ENCODE measurements around the gene TBCE. TPM values are rescaled to one million over a fixed set of nuclear protein-coding genes. Genes with fewer than 3 reads are reported as not detected.

TBCE gene
- polyA plus RNA-seq, 1 donor from 2014 or later: 72.9 TPM

DNA sequence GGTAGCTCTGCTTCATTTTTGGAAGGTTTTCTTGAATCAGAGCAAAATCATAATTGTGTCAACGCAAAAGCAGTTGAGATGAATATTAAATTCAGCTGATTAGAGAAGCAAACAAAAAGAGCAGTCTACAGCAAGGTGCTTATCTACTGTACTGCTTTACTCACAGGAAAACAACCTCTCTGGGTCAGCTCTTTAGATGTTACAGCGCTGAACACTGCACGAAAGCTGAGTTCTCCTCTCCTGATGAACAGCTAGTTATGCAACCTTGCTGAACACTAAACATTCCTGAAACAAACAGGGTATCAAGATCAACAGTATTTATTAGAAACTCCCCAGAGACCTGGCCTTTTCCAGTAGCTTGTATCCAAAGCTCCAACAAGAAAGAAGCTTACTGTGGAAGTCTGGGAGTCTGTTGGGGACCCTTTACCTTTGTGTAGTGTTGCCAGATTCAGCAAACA, 41.3 kb downstream of the TBCE start:
- no peaks in the 10 kb centered on the region for H3K9me2 ChIP-seq (ENCODE audit: insufficient read depth, low read length)
- H3K9me3 ChIP-seq (ENCODE audit: low read length): no peaks in the 10 kb centered on the region
- no peaks in the 10 kb centered on the region for H3K79me2 ChIP-seq (replicated peaks; ENCODE audit: insufficient read depth, low read length)
- H3K36me3 ChIP-seq (ENCODE audit: insufficient read depth, low read length): no peaks in the 10 kb centered on the region
- no peak overlapping the region for H2AFZ ChIP-seq (ENCODE audit: low read depth, low read length)
- no peak overlapping the region for H3K4me3 ChIP-seq (ENCODE audit: low read length)
- no peaks in the 10 kb centered on the region for H4K20me1 ChIP-seq (ENCODE audit: insufficient read depth)
- H3K4me2 ChIP-seq (ENCODE audit: low read length): no peak overlapping the region
- H3F3A ChIP-seq (ENCODE audit: insufficient read depth, low read length, poor library complexity, severe bottlenecking): no peaks in the 10 kb centered on the region
- no peak overlapping the region for H3K27ac ChIP-seq (ENCODE audit: low read length)
- TF ChIP-seq MXI1 (conservative IDR thresholded peaks at IDR 0.05; ENCODE audit: poor library complexity, severe bottlenecking) (no peak), EP300 (conservative IDR thresholded peaks at IDR 0.05; ENCODE audit: poor library complexity, severe bottlenecking) (no peak), POLR2AphosphoS5 (IDR thresholded peaks at IDR 0.05) (no peak), RAD21 (conservative IDR thresholded peaks at IDR 0.05) (no peak), REST (IDR thresholded peaks at IDR 0.05; ENCODE audit: borderline replicate concordance) (no peak), CTCF (IDR thresholded peaks at IDR 0.05; ENCODE audit: poor library complexity, severe bottlenecking) (no peak), TAF1 (IDR thresholded peaks at IDR 0.05; ENCODE audit: low read depth) (no peak), SMC3 (conservative IDR thresholded peaks at IDR 0.05; ENCODE audit: poor library complexity) (no peak), EZH2 (IDR thresholded peaks at IDR 0.05; ENCODE audit: borderline replicate concordance, insufficient read depth, low read length, poor library complexity, severe bottlenecking) (no peak)
- no peak overlapping the region for H3K9ac ChIP-seq (ENCODE audit: low read length)
- H3K27me3 ChIP-seq (ENCODE audit: insufficient read depth, low read depth, low read length): no peaks in the 10 kb centered on the region

DNA sequence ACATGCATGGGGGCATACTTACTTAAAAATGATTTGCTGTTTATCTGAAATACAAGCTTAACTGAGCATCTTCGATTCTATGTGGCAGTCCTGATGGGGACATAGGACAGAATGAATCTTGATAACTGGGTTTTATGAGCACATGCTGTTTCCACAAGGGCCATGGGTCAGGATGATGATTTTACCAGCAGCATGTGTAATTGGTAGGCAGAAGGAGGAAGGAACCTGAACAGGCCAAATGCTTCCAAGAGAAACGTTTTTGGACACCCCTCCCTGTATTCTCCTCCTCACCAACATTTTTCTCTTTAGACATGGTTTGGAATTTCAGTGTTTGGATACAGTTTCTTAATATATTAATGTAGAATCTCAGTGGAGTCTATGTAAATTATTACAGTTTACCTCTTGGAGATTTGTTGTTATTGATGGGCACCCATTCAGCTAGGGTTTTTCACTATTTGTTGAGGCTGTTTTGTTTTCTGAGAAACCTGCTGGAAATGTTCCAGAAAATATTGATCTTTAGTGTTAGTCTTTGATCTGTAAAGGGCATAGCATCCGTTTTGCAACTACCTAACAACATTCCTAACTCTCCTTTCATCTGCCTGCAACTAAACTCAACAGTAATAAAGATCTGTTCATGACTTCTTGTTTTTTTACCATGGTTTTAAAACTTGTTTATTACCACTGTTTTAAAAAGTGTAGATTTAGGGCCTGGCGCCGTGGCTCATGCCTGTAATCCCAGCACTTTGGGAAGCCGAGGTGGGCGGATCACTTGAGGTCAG, 42.0 kb downstream of the TBCE start:
- no peak overlapping the region for H3K4me2 ChIP-seq (ENCODE audit: low read length)
- no peaks in the 10 kb centered on the region for H3K36me3 ChIP-seq (ENCODE audit: insufficient read depth, low read length)
- H3K4me3 ChIP-seq (ENCODE audit: low read length): no peak overlapping the region
- H3F3A ChIP-seq (ENCODE audit: insufficient read depth, low read length, poor library complexity, severe bottlenecking): no peaks in the 10 kb centered on the region
- H3K27me3 ChIP-seq (ENCODE audit: insufficient read depth, low read depth, low read length): no peaks in the 10 kb centered on the region
- no peaks in the 10 kb centered on the region for H3K79me2 ChIP-seq (replicated peaks; ENCODE audit: insufficient read depth, low read length)
- H3K9me2 ChIP-seq (ENCODE audit: insufficient read depth, low read length): no peaks in the 10 kb centered on the region
- H2AFZ ChIP-seq (ENCODE audit: low read depth, low read length): no peak overlapping the region
- TF ChIP-seq POLR2AphosphoS5 (IDR thresholded peaks at IDR 0.05) (no peak), EZH2 (IDR thresholded peaks at IDR 0.05; ENCODE audit: borderline replicate concordance, insufficient read depth, low read length, poor library complexity, severe bottlenecking) (no peak), RAD21 (conservative IDR thresholded peaks at IDR 0.05) (no peak), REST (IDR thresholded peaks at IDR 0.05; ENCODE audit: borderline replicate concordance) (no peak), TAF1 (IDR thresholded peaks at IDR 0.05; ENCODE audit: low read depth) (no peak), CTCF (IDR thresholded peaks at IDR 0.05; ENCODE audit: poor library complexity, severe bottlenecking) (no peak), MXI1 (conservative IDR thresholded peaks at IDR 0.05; ENCODE audit: poor library complexity, severe bottlenecking) (no peak), EP300 (conservative IDR thresholded peaks at IDR 0.05; ENCODE audit: poor library complexity, severe bottlenecking) (no peak), SMC3 (conservative IDR thresholded peaks at IDR 0.05; ENCODE audit: poor library complexity) (no peak)
- H4K20me1 ChIP-seq (ENCODE audit: insufficient read depth): no peaks in the 10 kb centered on the region
- H3K9me3 ChIP-seq (ENCODE audit: low read length): no peaks in the 10 kb centered on the region
- H3K9ac ChIP-seq (ENCODE audit: low read length): no peak overlapping the region
- H3K27ac ChIP-seq (ENCODE audit: low read length): no peak overlapping the region

All from neural cell (in vitro differentiated cells).